ENCODE data around the gene DUSP1. TPM values are rescaled to one million over a fixed set of nuclear protein-coding genes. Genes with fewer than 3 reads are reported as not detected.
A peak's percentile ranks its signal among the peaks of the same experiment; 100 is the strongest.

DUSP1 gene
- total and polyA plus RNA-seq, 10 donors = 46.0 to 818 (median 239) TPM

DNA sequence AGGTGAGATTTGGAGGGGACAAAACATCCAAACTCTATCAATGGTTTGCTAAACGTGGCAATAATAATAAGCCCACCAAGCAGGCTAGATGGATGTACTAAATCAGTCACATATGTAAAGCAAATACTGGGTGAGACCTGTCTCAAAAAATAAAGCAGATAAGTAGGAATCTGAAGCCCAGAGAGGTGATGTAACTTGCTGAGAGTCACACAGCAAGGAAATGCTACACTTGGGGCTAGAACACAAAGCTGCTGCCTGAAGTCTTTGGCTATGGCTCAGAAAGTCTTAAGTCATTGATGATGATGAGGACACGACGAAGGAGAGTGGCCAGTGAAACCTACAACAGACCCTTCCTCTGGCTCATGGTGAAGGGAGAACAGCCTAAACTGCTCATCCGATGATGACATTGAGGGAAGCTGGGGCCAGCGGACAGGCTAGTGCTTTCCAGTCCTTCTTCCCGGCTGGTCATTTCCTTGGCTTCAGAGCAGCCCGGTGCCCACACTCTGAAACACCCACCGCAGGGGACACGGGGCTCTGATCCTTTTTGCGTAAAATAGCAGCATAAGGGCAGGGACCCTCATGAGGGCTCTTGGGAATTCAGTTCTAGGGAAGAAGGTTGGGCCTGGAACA lies 14.1 kb downstream of the DUSP1 start:
- peak; percentile 44 for DNase-seq
- peak overlapping the region in 3 of 8 donors; percentile 61 to 78 (median 73) for H3K27ac ChIP-seq
- TF ChIP-seq POLR2AphosphoS5 (IDR thresholded peaks at IDR 0.05) (no peak), POLR2A (IDR thresholded peaks at IDR 0.05) (no peak)
- TF ChIP-seq, protein P1, sequence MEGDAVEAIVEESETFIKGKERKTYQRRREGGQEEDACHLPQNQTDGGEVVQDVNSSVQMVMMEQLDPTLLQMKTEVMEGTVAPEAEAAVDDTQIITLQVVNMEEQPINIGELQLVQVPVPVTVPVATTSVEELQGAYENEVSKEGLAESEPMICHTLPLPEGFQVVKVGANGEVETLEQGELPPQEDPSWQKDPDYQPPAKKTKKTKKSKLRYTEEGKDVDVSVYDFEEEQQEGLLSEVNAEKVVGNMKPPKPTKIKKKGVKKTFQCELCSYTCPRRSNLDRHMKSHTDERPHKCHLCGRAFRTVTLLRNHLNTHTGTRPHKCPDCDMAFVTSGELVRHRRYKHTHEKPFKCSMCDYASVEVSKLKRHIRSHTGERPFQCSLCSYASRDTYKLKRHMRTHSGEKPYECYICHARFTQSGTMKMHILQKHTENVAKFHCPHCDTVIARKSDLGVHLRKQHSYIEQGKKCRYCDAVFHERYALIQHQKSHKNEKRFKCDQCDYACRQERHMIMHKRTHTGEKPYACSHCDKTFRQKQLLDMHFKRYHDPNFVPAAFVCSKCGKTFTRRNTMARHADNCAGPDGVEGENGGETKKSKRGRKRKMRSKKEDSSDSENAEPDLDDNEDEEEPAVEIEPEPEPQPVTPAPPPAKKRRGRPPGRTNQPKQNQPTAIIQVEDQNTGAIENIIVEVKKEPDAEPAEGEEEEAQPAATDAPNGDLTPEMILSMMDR (IDR thresholded peaks at IDR 0.05 in 8 of 11, conservative IDR thresholded peaks at IDR 0.05 in 3 of 11) = no peak
- H3K9me3 ChIP-seq = peaks cover 0 to 8% (median 0%) of the 10 kb centered on the region in 8 donors
- H3K4me3 ChIP-seq = no peak overlapping the region
- intact Hi-C loops (cut with DNase I; ENCODE audit: low total_unique reads) = no loop called here
- peaks cover 0 to 13% (median 4%) of the 10 kb centered on the region in 6 donors for H3K4me1 ChIP-seq
- no peaks in the 10 kb centered on the region for H3K36me3 ChIP-seq
- WGBS, 5 donors = 76 to 86% (median 82%) methylated on average over 10 of the region's 10 CpGs
- no peaks in the 10 kb centered on the region for H3K27me3 ChIP-seq (replicated peaks in 1 of 7)

DNA sequence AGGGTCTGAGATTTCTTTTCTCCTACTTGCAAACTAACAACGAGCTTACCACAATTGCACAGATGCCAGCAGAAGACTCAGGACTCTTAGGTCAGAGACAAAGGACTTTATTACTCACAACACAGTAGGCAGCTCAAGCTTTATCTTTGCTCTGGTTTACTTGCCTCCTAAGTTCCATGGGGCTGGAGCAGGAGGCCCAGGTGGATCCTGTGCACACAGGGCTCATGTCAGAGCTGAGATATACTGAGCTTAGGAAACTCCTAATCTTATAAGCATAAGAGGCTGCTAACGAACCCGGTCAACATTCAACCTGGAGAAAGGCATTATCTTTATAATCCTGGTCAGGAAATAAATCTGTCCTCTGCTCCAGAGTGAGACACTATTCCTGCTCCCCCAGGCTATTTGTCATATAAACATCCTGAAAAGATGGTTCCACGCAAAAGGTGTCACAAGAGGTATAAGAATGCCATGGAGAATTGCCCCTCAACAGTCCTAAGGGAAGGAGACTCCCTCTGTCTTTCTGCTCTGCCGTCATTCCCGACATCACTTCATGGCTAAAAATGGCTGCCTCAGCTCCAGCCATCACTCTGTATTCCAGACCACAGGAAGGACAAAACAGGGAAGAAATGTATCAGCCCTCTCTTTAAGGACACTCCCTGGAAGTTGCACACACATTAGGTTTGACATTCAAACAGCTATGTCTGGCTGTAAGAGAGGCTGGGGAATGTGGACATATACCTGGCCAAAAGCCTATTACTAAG lies 16.2 kb downstream of the DUSP1 start:
- H3K9me3 ChIP-seq = peaks cover 0 to 1% (median 0%) of the 10 kb centered on the region in 8 donors
- H3K4me3 ChIP-seq = no peak overlapping the region
- TF ChIP-seq POLR2AphosphoS5 (IDR thresholded peaks at IDR 0.05) = no peak
- no peak for TF ChIP-seq POLR2A (IDR thresholded peaks at IDR 0.05)
- TF ChIP-seq, protein P1 (IDR thresholded peaks at IDR 0.05 in 8 of 11, conservative IDR thresholded peaks at IDR 0.05 in 3 of 11) = no peak
- intact Hi-C loops (cut with DNase I; ENCODE audit: low total_unique reads) = no loop called here
- H3K27ac ChIP-seq = no peak overlapping the region
- peaks cover 0 to 31% (median 16%) of the 10 kb centered on the region in 6 donors for H3K4me1 ChIP-seq
- H3K27me3 ChIP-seq (replicated peaks in 1 of 7) = no peaks in the 10 kb centered on the region
- peak; percentile 4 for DNase-seq
- no peaks in the 10 kb centered on the region for H3K36me3 ChIP-seq
- WGBS, 5 donors = 94 to 96% (median 94%) methylated on average over 6 of the region's 6 CpGs

DNA sequence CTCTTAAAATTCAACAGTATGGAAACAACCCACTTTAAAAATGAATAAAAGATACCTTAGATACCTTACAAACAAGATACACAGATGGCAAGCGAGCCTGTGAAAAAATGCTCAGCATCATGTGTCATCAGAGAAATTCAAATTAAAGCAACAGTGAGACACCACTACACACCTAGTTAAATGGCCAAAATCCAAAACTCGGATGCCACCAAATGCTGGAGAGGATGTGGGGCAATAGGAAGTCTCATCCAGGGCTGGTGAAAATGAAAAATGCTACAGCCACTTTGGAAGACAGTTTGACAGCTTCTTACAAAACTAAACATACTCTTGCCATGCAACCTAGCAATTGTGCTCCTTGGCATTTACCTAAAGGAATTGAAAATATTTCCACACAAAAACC lies 17.9 kb downstream of the DUSP1 start:
- Histone ChIP-seq H3K4me1 (peaks cover 0 to 37% (median 16%) of the 10 kb centered on the region in 6 donors), H3K27ac (no peak overlapping the region), H3K9me3 (no peaks in the 10 kb centered on the region), H3K36me3 (no peaks in the 10 kb centered on the region), H3K27me3 (replicated peaks in 1 of 7) (no peaks in the 10 kb centered on the region), H3K4me3 (no peak overlapping the region)
- DNase-seq = no peak
- TF ChIP-seq POLR2A (IDR thresholded peaks at IDR 0.05) (no peak), POLR2AphosphoS5 (IDR thresholded peaks at IDR 0.05) (no peak)
- TF ChIP-seq, protein P1 (IDR thresholded peaks at IDR 0.05 in 8 of 11, conservative IDR thresholded peaks at IDR 0.05 in 3 of 11) = no peak
- intact Hi-C loops (cut with DNase I; ENCODE audit: low total_unique reads) = no loop called here
- WGBS, 5 donors = 60 to 76% (median 61%) methylated on average over 2 of the region's 2 CpGs

Data from spleen (tissue), 11 donors.